ENCODE data around the gene D2HGDH.

Gene D2HGDH

DNA sequence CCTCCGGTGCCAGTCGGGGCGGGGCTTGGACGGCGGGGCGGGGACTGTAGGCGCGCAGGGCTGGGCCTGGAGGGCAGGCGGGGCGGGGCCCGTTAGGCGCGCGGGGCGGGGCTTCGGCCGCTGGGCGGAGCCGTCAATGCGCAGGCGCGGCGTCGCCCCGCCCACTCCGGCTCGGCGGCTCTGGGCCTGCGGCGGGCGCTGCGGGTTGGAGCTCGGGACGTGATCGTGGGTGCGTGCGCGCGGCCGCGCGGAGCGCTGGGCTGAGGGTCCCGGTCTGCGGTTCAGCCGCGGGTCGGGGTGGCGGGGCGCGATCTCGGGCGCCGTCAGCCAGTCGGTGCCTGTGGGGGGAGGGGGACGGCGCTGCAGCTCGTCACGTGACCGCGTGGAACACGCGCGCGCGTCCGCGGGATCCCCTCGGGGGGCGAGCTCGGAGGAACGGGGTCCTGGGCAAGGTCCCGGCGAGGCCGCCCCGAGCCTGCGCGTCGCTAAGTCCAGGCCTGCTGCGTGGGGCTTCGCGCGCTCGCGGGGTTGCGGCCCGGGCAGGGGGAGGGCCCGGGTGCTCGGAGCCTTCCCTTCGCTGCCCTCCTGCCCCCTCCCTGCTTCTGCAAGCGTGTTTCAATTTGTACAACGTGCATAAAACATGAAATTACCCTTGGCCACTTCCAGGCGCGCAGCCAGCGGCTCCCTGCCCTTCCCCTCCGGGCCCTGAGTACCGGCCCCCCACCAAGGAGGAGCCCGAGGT, at the start of gene D2HGDH:
Gene D2HGDH (plus strand): TSS at position 164 of the 742 bp plus-strand sequence. CDS start 595 bp downstream, outside the sequence.
- peak; percentile 65 for DNase-seq (ENCODE audit: low read depth)

DNA sequence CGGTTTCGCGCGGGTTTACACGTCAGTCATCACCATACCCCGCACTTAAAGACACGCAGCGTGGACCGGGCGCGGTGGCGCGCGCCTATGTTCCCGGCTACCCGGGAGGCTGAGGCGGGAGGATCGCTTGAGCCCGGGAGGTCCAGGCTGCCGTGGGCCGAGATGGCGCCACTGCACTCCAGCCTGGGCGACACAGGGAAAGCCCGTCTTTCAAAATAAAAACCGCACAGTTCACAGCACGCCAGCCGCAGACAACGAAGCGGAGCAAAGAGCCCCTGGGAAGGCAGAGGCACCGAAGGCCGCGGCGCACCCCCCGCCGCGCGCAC, 48.1 kb upstream of the D2HGDH start:
- DNase-seq (ENCODE audit: low read depth), result no peak

DNA sequence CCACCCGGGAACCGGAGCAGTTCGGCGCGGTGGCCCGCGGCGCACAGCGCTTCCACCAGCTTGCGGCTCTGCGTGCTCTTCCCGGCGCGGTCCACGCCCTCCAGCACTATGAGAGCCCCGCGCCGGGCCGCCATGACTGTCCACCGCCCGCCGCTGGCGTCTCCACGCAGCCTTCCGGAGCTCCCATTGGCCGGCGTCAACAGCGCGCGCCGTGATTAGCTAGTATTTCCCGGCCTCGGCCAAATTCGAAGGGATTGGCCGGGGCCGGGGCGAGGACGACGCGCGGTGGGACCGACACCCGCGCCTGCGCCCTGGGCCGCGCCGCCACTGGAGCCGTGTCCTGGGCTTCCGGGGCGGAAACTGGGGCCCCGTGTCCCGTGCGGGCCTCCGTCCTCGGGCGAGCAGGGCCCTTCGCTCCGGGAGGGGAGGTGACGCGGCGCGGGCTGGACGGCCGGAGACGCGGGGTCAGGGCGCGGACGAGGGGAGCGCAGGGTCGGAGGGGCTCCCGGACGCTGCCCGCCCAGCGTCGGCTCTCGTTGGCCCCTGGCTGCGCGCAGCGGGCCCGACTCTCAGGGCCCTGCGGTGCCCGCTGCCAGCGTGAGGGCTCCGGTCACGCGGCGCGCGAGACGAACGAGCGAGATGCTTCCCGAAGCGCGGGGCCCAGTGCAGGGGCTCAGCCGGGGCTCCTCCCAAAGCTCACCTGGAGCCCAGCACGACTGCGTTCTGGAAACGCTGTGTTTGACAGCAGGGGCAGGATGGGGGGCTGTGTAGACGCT, 47.6 kb upstream of the D2HGDH start, which contains the start of gene DTYMK:
Gene DTYMK (minus strand): TSS at position 166 of the 776 bp plus-strand sequence. CDS start 32 bp downstream, at position 134.
- DNase-seq (ENCODE audit: low read depth), result peak; percentile 91

- no peak for DNase-seq (ENCODE audit: low read depth)
These were observed 45.1 kb upstream of the D2HGDH start for GRCh38 chr2:241689306-241689705.

DNA sequence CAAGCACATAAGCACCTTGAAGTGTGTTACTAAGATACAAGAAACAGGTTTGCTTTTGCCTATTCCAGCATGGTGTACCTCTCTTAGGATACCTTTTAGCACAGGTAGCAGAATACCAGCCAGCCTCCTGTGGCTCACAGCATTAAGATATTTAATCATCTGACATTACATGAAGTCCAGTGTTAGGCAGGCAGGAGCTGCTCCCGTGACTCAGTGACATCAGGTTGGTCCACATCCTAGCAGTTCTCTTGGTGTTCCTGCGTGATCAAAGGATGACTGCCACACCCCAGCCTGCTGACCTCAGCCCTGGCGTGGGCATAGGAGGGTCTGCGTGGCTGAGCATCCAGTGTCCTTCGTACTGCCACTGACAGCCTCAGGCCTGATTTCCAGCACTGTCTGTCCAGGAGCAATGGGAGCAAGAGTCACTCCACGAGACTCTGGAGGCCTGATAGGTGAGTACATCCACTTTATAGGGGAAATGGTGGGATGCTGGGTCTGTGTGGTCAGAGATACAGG, 44.2 kb upstream of the D2HGDH start:
- DNase-seq (ENCODE audit: low read depth), result no peak

GRCh38 chr2:241692448-241692847, 42.0 kb upstream of the D2HGDH start:
- peak; percentile 91 for DNase-seq (ENCODE audit: low read depth)

DNA sequence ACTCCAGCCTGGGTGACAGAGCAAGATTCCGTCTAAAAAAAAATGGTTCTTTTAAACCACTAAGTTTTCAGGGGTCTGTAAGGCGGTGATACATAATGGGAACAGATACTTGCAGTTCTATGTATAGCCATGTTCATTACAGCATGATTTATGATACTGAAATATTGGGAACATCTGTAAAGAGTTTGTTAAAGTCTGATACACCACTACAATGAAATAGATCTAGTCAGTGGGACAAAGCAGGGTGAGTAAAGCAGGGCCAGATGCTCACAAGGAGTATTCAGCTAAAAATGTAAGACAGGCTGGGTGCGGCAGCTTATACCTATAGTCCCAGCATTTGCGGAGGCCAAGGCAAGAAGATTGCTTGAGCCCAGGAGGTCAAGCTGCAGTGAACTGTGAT, 38.8 kb upstream of the D2HGDH start:
- DNase-seq (ENCODE audit: low read depth), result no peak

- DNase-seq (ENCODE audit: low read depth), result peak; percentile 64
These were observed 33.4 kb upstream of the D2HGDH start for GRCh38 chr2:241701149-241701398.

DNA sequence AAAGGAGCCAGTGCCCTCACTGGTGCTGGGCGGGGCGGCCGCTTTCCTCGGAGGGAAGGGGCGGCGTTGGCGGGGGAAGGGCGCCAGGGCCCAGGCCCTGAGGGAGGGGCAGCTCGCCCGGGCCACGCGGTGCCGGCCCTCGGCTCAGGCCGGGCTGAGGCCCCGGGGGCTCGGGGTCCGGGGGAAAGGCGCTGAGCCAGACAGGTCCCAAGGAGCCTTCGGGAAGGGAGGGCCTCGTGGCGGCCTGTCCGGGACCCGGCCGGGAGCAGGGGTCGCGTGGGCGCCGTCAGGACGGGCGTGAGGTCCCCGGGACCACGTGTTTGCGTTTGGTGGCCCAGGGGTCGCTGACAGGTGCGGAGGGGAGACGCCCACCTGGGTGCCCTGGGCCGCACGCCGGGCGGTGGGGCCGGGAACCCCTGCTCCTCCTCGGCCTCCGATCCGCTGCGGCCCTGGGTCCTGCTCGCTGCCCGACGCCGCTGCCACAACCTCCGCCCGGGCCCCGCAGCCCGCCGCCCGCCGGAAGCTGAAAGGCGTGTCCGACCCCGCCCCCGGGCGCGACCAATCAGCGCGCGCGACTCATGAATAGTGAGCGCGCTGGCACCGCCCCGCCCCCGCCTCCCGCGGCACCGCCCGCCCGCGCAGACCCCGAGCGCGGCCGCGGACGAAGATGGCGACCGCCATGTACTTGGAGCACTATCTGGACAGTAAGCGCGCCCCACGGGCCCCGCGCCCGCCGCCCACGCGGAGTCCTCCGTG, 32.9 kb upstream of the D2HGDH start, which contains the start of gene ING5:
Gene ING5 (plus strand): TSS at position 641 of the 756 bp plus-strand sequence. CDS start 27 bp downstream, at position 668.
- DNase-seq (ENCODE audit: low read depth), result peak; percentile 82

DNA sequence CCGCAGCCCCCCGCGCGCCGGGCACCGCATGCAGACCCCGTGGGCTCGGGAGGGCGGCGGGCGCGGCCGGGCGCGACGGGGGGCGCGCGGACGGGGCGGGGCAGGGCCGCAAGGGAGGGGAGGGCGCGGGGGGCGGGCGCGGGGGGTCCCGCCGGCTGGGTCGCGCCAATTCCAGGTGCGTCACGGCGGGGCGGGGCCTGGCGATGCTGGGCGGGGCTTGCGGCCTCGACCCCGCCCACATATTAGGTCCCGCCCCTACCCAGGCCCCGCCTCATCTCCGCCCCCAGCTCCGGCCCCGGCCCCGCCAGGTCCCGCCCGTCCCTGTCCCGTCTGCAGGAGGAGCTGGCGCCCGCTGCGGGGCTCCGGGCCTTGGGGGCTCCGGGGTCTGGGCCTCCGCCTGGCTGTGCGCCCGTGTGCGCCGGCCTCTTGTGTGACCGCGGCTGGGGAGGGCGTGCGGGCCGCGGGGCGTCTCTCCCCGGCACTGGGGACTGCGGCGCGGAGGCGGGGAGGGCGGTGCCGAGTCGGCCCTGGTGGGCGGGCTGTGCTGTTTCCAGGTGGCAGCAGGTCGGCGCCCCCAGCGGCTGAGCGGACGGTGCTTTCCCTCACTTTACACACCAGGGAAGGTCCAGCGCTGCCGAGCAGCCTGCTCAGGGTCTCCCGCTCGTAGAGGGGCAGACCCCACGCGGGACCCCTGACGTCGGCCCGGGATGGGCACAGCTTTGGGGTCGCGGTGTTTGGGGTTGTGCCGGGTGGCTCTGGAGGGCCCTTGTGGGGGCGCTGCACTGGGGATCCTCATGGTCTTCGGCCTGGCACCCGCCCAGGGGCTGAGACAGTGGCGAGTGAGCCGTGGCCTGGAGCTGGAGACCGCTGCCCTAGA, 32.0 kb upstream of the D2HGDH start:
- DNase-seq (ENCODE audit: low read depth), result peak; percentile 62

DNA sequence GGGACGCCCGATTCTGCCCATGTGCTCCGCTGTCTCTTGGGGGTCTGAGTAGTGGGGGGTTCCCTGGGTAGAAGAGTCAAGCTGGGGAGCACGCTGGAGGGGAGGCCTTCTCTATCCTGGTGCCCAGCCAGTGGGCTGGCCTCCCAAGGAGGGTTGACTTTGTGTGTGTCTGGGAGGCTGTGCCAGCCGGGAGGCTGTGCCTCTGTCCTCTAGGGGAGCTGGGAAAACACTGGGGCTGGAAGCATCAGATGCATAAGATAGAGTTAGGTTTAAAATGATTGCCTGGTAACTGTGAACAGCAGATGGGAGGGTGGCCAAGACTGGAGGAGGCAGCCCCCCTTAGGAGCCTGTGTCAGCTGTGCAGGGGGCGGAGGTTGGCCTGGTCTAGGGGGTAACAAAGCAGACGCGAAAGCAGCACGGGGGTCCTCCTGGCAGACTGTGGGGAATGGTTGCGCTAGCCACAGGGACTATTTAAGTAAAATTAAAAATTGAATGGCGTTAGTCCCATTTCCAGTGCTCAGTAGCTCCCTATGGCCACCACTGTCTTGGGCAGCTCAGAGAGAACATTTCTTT, 31.3 kb upstream of the D2HGDH start:
- no peak for DNase-seq (ENCODE audit: low read depth)

DNA sequence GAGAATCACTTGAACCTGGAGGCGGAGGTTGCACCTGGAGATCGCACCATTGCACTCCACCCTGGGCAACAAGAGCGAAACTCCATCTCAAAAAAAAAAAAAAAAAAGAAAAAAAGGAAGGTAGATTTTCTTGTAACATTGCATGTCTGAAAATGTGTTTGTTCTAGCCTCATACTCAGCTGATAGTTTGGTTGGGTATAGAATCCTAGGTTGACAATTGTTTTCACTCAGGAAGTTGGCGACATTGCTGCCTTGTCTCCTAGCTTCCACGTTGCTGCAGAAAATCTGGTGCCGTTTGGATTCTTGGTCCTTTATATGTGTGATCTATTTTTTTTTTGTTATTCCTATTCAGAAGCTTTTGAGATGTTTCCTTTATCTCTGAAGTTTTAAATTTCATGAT, 27.9 kb upstream of the D2HGDH start:
- DNase-seq (ENCODE audit: low read depth), result peak; percentile 10

DNA sequence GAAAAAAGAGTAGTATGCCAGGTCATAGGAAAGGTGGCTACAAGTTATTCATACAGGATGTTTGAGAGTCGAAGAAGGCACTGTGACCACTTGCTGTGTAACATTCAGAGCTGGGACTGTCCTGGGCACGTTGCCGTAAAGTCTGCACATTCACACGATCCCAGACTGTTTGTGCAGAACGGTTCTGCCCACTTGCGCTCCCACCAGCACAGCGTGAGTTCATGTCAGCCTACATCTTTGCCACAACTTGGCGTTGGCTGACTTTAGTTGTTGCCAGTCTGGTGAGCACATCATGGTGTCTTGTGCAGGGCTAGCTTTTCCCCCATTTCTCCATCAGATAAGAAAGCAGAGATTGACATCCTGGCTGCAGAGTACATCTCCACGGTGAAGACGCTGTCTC, 25.6 kb upstream of the D2HGDH start:
- DNase-seq (ENCODE audit: low read depth), result no peak

GRCh38 chr2:241719093-241719492, 15.3 kb upstream of the D2HGDH start:
- DNase-seq (ENCODE audit: low read depth), result no peak

- no peak for DNase-seq (ENCODE audit: low read depth)
These were observed 14.3 kb upstream of the D2HGDH start for GRCh38 chr2:241720099-241720498.

GRCh38 chr2:241720560-241720959, 13.9 kb upstream of the D2HGDH start:
- no peak for DNase-seq (ENCODE audit: low read depth)

- DNase-seq (ENCODE audit: low read depth), result no peak
These were observed 12.6 kb upstream of the D2HGDH start for GRCh38 chr2:241721852-241722251.

DNA sequence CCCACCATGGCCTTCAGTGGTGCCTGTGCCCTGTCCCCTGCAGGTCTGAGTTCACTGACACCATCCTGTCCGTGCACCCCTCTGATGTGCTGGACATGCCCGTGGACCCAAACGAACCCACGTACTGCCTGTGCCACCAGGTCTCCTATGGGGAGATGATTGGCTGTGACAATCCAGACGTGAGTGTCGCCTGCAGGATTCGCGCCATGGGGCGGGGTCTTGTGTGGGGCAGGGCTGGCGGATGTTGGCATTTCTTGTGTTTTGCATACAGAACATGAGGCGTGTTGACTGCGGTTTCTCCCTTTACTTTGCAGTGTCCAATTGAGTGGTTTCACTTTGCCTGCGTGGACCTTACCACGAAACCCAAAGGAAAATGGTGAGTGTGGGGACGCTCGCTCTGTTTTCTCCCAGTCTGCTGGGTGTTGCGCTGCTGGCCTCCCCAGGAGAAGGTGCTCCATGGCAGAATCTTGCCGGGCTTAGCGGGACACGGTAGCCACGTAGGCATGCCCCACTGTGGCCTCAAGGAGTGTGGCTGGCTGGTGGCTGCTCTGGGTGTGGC, 11.5 kb upstream of the D2HGDH start:
- DNase-seq (ENCODE audit: low read depth), result no peak

DNA sequence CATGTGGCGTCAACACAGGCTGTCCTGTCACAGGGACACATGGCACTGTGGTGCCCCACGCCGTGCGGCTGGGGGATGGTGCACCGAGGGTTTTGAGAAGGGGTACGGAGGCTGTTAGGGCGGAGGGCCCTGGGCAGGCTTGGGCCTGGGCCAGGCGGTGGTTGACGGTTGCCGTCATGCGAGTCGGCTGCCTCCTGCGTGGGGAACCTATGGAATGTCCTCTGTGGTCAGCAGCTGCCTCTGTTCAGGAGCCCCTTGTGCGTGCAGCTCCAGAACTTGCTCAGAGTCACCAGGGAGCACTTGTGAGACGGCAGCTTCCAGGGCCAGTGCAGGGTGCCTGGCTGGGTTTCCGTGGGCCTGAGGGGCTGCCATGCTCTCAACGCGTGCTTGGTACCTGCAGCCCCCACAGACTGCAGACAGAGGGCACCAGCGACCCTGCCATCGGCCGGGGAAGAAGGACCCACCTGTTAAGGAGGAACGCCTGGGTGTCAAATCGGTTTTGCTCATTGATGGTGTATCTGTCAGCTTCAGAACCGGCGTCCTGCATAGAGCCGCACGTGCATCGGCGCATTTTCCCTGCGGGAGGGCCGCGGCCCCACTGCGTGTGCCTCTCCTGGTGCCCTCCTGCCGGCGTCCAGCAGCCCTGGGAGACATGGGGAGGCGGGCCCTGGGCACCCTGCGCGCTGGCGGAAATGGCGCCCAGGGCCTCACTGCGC, 10.0 kb upstream of the D2HGDH start:
- DNase-seq (ENCODE audit: low read depth), result no peak

Measured in amniotic epithelial cell (primary cell).